GM12801 (cell line): ENCODE results near the gene FMNL2.

Experiments
- CTCF ChIP-seq: IDR thresholded peaks from one replicate; pipeline ENCODE4 v1.5.1; 2011; ENCODE audit warnings: control low read depth; ENCODE audit not compliant: insufficient read length; ENCODE audit errors: extremely low read depth

FMNL2 gene

DNA sequence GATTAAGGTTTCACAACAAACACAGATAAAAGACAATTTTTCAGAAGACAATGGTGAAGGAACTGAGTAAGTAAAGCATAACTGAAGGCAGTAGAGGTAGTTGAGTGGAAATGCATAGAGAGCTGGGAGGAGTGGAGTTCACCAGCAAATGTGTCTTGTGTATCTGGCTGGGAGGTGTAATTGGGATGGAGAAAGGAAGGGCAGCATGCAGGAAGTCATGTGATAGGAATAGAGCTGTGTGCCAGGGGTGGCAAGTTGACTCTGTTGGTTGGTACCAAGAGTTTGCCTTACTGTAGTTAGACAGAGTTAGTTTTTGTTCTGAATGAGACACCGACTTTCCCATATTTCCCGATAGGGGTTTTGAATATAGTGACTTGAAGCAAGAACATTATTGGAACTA, 56.3 kb downstream of the FMNL2 start:
- no peak for TF ChIP-seq CTCF

DNA sequence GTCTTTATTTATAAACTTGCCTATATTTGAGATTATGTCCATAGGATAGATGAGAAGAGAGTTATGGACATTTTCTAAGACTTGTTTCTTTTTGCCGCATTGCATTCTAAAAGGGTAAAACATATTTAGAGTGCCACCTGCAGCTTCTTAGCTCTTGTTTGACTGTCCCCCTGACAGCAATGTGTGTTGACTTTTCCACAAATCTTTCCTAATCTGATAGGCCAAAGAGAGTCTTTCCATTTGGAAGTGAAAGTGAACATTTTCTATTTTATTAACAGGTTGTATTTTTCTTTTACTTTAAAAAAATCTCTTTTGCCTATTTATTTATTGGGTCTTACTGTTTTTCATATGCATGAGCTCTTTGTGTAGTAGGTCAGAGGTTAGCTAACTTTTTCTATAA, 58.4 kb downstream of the FMNL2 start:
- no peak for TF ChIP-seq CTCF

DNA sequence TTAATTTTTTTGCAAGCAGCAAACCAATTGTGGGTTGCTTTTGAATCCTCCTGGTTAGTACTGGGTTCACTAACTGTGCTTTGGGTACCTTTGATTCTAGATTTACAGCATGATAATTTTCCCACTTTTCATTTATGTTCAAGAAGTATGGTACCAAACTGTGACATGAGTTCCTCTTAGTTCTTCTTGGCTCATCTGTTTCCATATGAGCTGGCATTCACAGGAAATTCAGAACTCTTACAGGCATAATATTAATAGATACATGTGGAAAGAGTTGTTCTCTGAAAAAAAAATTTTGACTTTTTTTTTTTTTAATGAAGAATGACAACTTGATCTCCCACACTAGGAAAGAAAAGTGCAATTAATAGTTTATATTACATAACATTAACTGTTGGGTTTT, 59.4 kb downstream of the FMNL2 start:
- no peak for TF ChIP-seq CTCF

DNA sequence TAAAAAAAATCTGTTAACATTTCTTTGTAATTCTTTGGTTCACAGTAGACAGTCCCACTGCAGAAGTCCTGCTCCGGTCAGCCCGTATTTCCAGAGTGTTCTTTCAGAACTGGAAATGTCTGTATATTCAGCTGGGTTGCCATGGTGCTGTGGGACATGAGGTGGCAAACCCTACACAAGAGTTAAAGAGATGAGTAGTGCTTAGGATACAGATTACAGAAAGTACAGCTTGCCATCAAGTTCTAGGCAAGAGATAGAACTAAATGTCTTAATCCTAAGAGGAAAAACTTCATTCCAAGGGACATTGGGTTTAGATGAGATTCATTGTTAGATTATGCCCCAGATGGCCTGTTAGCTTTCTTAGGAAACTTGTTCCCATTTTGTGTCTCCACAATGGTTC, 60.1 kb downstream of the FMNL2 start:
- TF ChIP-seq CTCF: no peak

GRCh38 chr2:152395572-152395971, 60.6 kb downstream of the FMNL2 start:
- no peak for TF ChIP-seq CTCF

DNA sequence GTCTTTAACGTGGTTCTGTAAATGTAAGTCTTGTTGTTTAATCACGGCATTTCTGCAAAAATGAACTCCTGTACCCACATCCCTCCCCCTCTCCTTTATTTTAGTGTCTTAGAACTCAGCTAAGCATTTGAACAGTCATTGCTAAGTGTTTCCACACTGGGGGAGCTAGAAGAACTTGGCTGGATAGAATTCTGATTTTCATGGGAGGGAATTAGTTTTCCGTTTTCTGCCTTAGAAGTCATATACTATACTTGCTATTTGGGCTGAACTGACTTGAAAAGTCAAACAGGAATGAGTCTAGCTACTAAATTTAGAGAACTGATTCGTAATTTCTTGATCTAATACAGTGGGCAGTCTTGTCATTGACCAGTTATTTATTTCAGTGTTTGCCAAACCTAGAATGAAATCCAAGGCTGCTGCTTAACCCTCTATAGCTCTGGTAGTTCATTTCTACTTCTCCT, 61.1 kb downstream of the FMNL2 start:
- no peak for TF ChIP-seq CTCF

GRCh38 chr2:152396763-152397162, 61.8 kb downstream of the FMNL2 start:
- TF ChIP-seq CTCF: no peak

DNA sequence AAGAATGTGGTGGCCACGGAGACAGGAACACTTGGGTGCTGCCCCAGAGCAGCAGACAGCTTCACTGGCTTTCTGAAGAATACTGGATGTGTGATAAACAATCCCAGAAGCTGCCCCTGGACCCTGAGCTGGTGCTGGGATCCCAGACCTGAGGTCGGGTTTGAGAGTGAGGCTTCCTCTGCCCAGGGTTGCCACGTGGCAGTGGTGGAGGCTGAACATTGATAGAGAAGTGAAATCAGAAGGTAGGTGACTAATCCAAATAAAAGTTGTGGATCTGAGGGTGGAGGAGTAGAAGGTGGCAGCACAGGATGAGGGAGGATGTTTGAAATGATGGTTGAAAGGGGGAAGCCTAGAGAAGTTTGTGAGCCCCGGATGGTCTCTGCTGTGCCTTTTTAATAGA, 64.0 kb downstream of the FMNL2 start:
- TF ChIP-seq CTCF: no peak
